Activated T-cell treated with anti-CD3 and anti-CD28 coated beads, Interleukin-2, amount 50 U/mL, for 4 hours (primary cell): ENCODE measurements around the gene B3GNT5. TPM values are rescaled to one million over a fixed set of nuclear protein-coding genes. Genes with fewer than 3 reads are reported as not detected.

Experiments
- ATAC-seq, 2 donors: fragments of 200-7000 bp; cut with Tn5 transposase; one replicate each; pipeline ENCODE4 v1.10.0; 2021
- DNase-seq: peaks from one replicate; pipeline ENCODE4 v3.0.0-alpha.2; 2020
- H3K27me3 Mint-ChIP-seq: one replicate; pipeline ENCODE4 v1.8.0; 2021; ENCODE audit warnings: low read depth, mixed read lengths
- H3K36me3 Mint-ChIP-seq: one replicate; pipeline ENCODE4 v1.8.0; 2022; ENCODE audit warnings: mixed read lengths; ENCODE audit not compliant: insufficient read depth
- H3K4me1 Mint-ChIP-seq: one replicate; pipeline ENCODE4 v1.8.0; 2021; ENCODE audit warnings: low read depth, mixed read lengths
- H3K4me3 Mint-ChIP-seq: one replicate; pipeline ENCODE4 v1.8.0; 2021; ENCODE audit warnings: mild to moderate bottlenecking, moderate library complexity, mixed read lengths
- H3K9me3 Mint-ChIP-seq: one replicate; pipeline ENCODE4 v1.8.0; 2021; ENCODE audit warnings: mixed read lengths
- total RNA-seq, 3 donors: library from RNA; stranded (reverse); gene quantifications; one replicate each; pipeline ENCODE4 v1.2.1, GENCODE V29; 2021

The B3GNT5 gene
- total RNA-seq, 3 donors from 2014 or later = 24.1 to 66.6 (median 34.1) TPM

DNA sequence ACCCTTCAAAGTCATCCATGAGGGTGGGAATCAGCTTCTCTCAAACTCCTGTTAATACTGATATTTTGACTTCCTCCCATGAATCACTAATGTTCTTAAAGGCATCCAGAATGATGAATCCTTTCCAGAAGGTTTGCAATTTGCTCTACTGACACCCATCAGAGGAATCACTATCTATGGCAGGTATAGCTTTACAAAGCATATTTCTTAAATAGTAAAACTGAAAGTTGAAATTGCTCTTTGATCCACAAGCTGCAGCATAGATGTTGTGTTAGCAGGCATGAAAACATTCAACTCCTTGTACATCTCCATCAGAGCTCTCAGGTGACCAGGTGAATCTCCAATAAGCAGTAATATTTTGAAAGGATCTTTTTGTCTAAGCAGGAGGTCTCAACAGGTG lies 66.3 kb downstream of the B3GNT5 start:
- Mint-ChIP-seq H3K27me3 (no peaks in the 10 kb centered on the region), H3K4me3 (no peak overlapping the region), H3K4me1 (peaks cover 9% of the 10 kb centered on the region), H3K9me3 (no peaks in the 10 kb centered on the region), H3K36me3 (no peaks in the 10 kb centered on the region)
- DNase-seq (no peak), ATAC-seq (peak; percentile 54 to 67)

Other genes with a start within 250 kb of the B3GNT5 start
- gene MCCC1, start 153.8 kb upstream of the B3GNT5 start, total RNA-seq = 10 to 100 TPM; 14.0 to 18.0 (median 16.9) TPM
- 1 to 10 TPM; 5.7 to 6.9 (median 6.7) TPM for gene LAMP3, start 90.5 kb upstream of the B3GNT5 start, total RNA-seq
- 1 to 10 TPM in 2 of 3 donors, under 1 TPM in 1; 0.58 to 1.4 (median 1.3) TPM for gene MCF2L2, start 175.4 kb downstream of the B3GNT5 start, total RNA-seq